GM12878 (cell line): ENCODE measurements around the gene KRTAP4-16. TPM values are rescaled to one million over a fixed set of nuclear protein-coding genes. Genes with fewer than 3 reads are reported as not detected.

ENCODE experiments used
- ATAC-seq: fragments of 200-7000 bp; cut with Tn5 transposase; 3 replicates; pipeline ENCODE4 v1.9.1; 2020; ENCODE audit warnings: mild to moderate bottlenecking, moderate library complexity
- BruUV-seq: library from RNA; stranded (reverse); fragments of 400-500 nt; replicated peaks from 2 replicates; lab custom pipeline; 2021; lab: Mats Ljungman, UMichigan
- CTCF ChIA-PET: fragments of 300-600 bp; sonication (Branson Sonifier 250); formaldehyde crosslinking; extraction: SDS; loops from one replicate; lab custom pipeline; 2021; ENCODE audit warnings: inconsistent platforms; lab: Yijun Ruan, JAX
- POLR2A ChIA-PET: fragments of 350-600 bp; formaldehyde crosslinking; extraction: SDS; loops from one replicate; lab custom pipeline; 2021; ENCODE audit warnings: inconsistent platforms; lab: Charles Lee
- RAD21 ChIA-PET: fragments of 300-600 bp; sonication (Branson Sonifier 250); formaldehyde crosslinking; loops from one replicate; lab custom pipeline; 2023; ENCODE audit warnings: antibody characterized with exemption; ENCODE audit not compliant: unreplicated experiment; lab: Charles Lee
- SMC1A ChIA-PET: fragments of 300-600 bp; sonication (Branson Sonifier 250); formaldehyde crosslinking; loops from one replicate; lab custom pipeline; 2023; ENCODE audit not compliant: unreplicated experiment, uncharacterized antibody; lab: Charles Lee
- DNase-seq: peaks from one replicate; pipeline ENCODE4 v3.0.0-alpha.2; 2011; ENCODE audit warnings: low read depth, low spot score
- FAIRE-seq: peaks from 3 replicates; lab custom pipeline; 2011; peaks lifted over from hg19 to GRCh38; lab: Jason Lieb, UNC
- H2AFZ ChIP-seq: 2 replicates; pipeline ENCODE4 v1.6.0; 2011; ENCODE audit warnings: low read depth, low read length, control low read depth; ENCODE audit not compliant: control insufficient read depth
- H3K27ac ChIP-seq: 2 replicates; pipeline ENCODE4 v1.5.1; 2011; ENCODE audit warnings: control low read depth; ENCODE audit not compliant: control insufficient read depth, insufficient read depth
- H3K27me3 ChIP-seq, 2 experiments: replicated peaks in 1 of 2; 2 replicates each; pipeline versions ENCODE4 v1.6.0 to v1.6.1; 2011; ENCODE audit warnings: low read length in 1 of 2; ENCODE audit not compliant: control insufficient read depth in 2 of 2, insufficient read depth in 2 of 2
- H3K36me3 ChIP-seq, 2 experiments: 2 replicates each; pipeline ENCODE4 v1.5.1; 2011; ENCODE audit warnings: low read length in 1 of 2; ENCODE audit not compliant: control insufficient read depth in 2 of 2, insufficient read depth in 2 of 2
- H3K4me1 ChIP-seq: 2 replicates; pipeline ENCODE4 v1.6.1; 2011; ENCODE audit warnings: mild to moderate bottlenecking, low read length, moderate library complexity, mixed read lengths; ENCODE audit not compliant: control insufficient read depth, insufficient read depth
- H3K4me2 ChIP-seq: 2 replicates; pipeline ENCODE4 v1.6.0; 2011; ENCODE audit warnings: control low read depth; ENCODE audit not compliant: control insufficient read depth, insufficient read depth
- H3K4me3 ChIP-seq: fragments of 200-600 bp; sonication (generic); 2 replicates; pipeline ENCODE4 v1.5.1; 2016
- H3K79me2 ChIP-seq: 2 replicates; pipeline ENCODE4 v1.6.0; 2011; ENCODE audit warnings: low read length; ENCODE audit not compliant: control insufficient read depth, insufficient read depth
- H3K9ac ChIP-seq: 2 replicates; pipeline ENCODE4 v1.8.0; 2011; ENCODE audit warnings: low read length, control low read depth, mixed read lengths; ENCODE audit not compliant: control insufficient read depth, insufficient read depth
- H3K9me3 ChIP-seq: replicated peaks from 3 replicates; pipeline ENCODE4 v1.5.1; 2011; ENCODE audit warnings: mild to moderate bottlenecking, low read length; ENCODE audit not compliant: control insufficient read depth, insufficient read depth
- H4K20me1 ChIP-seq: 2 replicates; pipeline ENCODE4 v1.6.0; 2011; ENCODE audit not compliant: control insufficient read depth, insufficient read depth
- BCL3 ChIP-seq: IDR thresholded peaks from 2 replicates; pipeline ENCODE4 v1.6.1; 2011; ENCODE audit warnings: borderline replicate concordance, low read depth, mild to moderate bottlenecking, moderate library complexity, low read length; ENCODE audit not compliant: insufficient read depth, poor library complexity, severe bottlenecking
- CREM ChIP-seq: IDR thresholded peaks from 2 replicates; pipeline ENCODE4 v1.6.1; 2014; ENCODE audit warnings: antibody characterized with exemption, low read depth
- E2F8 ChIP-seq: fragments of 450-650 bp; IDR thresholded peaks from 2 replicates; pipeline ENCODE4 v1.6.1; 2018; ENCODE audit warnings: mild to moderate bottlenecking, low read depth, moderate library complexity; ENCODE audit not compliant: partially characterized antibody
- SMAD5 ChIP-seq: IDR thresholded peaks from 2 replicates; pipeline ENCODE4 v1.6.1; 2016; ENCODE audit warnings: antibody characterized with exemption, low read depth
- TCF12 ChIP-seq: IDR thresholded peaks from 2 replicates; pipeline ENCODE4 v1.6.1; 2011; ENCODE audit warnings: low read depth, mild to moderate bottlenecking, low read length
- ZNF384 ChIP-seq: IDR thresholded peaks from 2 replicates; pipeline ENCODE4 v1.6.1; 2012; ENCODE audit warnings: low read depth, mild to moderate bottlenecking, low read length, improper control_type of control experiment, borderline replicate concordance
- WGBS: methylation state at CpG from one replicate; pipeline ENCODE4 v1.1.6; 2016; ENCODE audit warnings: low lambda C conversion rate; ENCODE audit not compliant: insufficient replicate concordance, insufficient coverage; ENCODE audit errors: missing lambda C conversion rate; 5-methylcytosine and 5-hydroxymethylcytosine counted together
- in situ Hi-C: fragments of 300-500 bp; cut with MboI; formaldehyde crosslinking; loops from 9 replicates; pipeline ENCODE4 v1.14.3; 2018; ENCODE audit warnings: mixed read lengths
- intact Hi-C: fragments of 100-400 bp; cut with micrococcal nuclease; formaldehyde crosslinking; loops from one replicate; pipeline ENCODE4 v1.14.2; 2022; ENCODE audit not compliant: unreplicated experiment
- polyA plus RNA-seq, 11 experiments: library from polyadenylated mRNA; depleted of rRNA in 4 of 11; unstranded in 6 of 11; stranded (reverse) in 5 of 11; fragments of >200 nt; fragmentation: Nextera tagmentation in 4 of 11; fragmentation: Illumina TruSeq in 1 of 11; extraction: Ambion mirVana in 4 of 11; extraction: Trizol in 1 of 11; gene quantifications; 1 replicate in 1 of 11; 2 replicates in 10 of 11; pipeline versions ENCODE4 v1.2.1 to v1.2.3, GENCODE V29; 2011 to 2016; ENCODE audit warnings: inconsistent platforms in 2 of 11, missing spikeins in 2 of 11, low read depth in 1 of 11
- total RNA-seq, 4 experiments: library from RNA; depleted of rRNA in 3 of 4; stranded (reverse); fragments of >200 nt in 3 of 4; fragmentation: Illumina TruSeq in 1 of 4; extraction: Trizol in 1 of 4; gene quantifications; 2 replicates each; pipeline versions ENCODE4 v1.2.1 to v1.2.3, GENCODE V29; 2013 to 2021

The KRTAP4-16 gene
- total and polyA plus RNA-seq, 10 of the 15 experiments (the other 5 are each of a cell fraction or from before 2014, with no cell fraction given): not detected

GRCh38 chr17:41064301-41064700 is 37.7 kb downstream of the KRTAP4-16 start:
- Histone ChIP-seq H3K4me3 (no peak overlapping the region), H2AFZ (no peak overlapping the region), H3K9ac (no peak overlapping the region), H3K4me1 (no peaks in the 10 kb centered on the region), H3K27ac (no peak overlapping the region)
- RAD21 ChIA-PET: no interaction called here
- DNase-seq (no peak), FAIRE-seq (no peak), ATAC-seq (no peak)
- BruUV-seq: no TSS peak
- in situ Hi-C loops: no loop called here
- intact Hi-C loops: no loop called here
- SMC1A ChIA-PET: no interaction called here
- POLR2A ChIA-PET: no interaction called here
- TF ChIP-seq BCL3 (no peak), CREM (no peak), TCF12 (no peak), SMAD5 (no peak), E2F8 (no peak), ZNF384 (no peak)
- TF ChIP-seq, all 136 proteins: peak for 0
- H3K79me2 ChIP-seq: no peaks in the 10 kb centered on the region
- CTCF ChIA-PET: no interaction called here
- H3K27me3 ChIP-seq: no peaks in the 10 kb centered on the region; a peak in 1 of 4 replicates
- no peaks in the 10 kb centered on the region for H3K9me3 ChIP-seq
- no peaks in the 10 kb centered on the region for H3K36me3 ChIP-seq
- H4K20me1 ChIP-seq: no peaks in the 10 kb centered on the region
- no peak overlapping the region for H3K4me2 ChIP-seq
- 9% methylated on average over 1 of the region's 1 CpG for WGBS
